ENCODE data around the gene TMEM222.

Gene TMEM222

GRCh38 chr1:27360159-27361043, 38.4 kb downstream of the TMEM222 start:
- no peak for DNase-seq

- DNase-seq = no peak
Measured at GRCh38 chr1:27361044-27361402, 39.1 kb downstream of the TMEM222 start.

DNA sequence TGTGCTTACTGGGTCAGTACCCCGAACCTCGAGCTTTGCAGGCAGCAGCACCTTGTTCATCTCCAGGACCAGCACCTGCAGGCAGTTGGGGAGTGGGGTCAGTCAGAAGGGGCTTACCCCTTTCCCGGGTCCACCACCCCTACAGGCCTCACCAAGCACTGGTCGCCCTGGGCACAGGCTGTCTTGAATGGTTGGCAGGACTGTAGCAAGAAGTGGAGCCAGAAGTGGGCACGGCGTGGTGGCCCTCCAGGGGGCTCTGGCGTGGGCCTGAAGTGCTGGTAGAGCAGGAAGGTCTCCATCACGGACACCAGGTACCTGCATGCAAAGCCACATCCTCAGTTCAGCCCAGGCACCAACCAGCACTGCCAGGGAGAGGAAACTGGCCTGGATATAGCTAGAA, 39.6 kb downstream of the TMEM222 start:
- no peak for DNase-seq

GRCh38 chr1:27363766-27364695, 42.1 kb downstream of the TMEM222 start:
- DNase-seq = no peak

GRCh38 chr1:27364696-27365371, 42.9 kb downstream of the TMEM222 start:
- no peak for DNase-seq

- DNase-seq = peak; percentile 72 to 74
Measured at GRCh38 chr1:27365372-27366112, 43.6 kb downstream of the TMEM222 start.

- DNase-seq = peak; percentile 36 to 46
Measured at GRCh38 chr1:27366113-27366410, 44.1 kb downstream of the TMEM222 start.

DNA sequence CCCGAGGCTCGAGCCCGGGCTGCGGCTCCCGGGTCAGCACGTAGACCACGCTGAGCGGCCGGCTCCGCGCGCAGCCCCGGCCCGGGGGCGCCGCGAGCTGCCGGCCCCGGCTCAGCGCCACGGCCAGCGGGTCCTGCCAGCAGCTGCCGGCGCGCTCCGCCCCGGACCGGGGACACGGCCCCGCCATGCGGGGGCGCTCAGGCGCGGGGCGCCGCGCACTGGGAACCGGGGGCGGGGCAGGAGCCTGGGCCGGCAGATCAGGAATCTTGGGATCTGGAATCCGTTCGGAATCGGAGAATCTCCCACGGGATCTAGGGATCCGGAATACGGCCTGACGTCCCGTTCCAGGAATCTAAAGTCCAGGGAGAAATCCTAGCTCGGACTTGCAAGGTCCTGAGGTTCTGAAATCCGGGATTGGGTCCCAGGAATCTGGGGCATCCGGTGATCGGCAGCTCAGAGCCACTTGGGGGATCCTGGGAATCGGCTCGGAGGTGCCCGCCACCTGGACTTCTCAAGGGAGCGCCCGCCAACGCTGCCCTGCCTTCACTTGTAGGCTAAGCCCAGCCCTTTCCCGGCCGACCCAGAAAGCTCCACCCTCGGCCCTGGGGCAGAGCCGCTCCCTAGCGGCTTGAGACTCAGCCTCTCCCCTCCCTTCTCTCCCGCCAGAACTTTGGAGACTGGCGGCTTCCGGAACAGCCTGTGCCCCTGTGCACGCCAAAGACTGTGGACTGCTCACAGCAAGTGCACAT, 44.6 kb downstream of the TMEM222 start, which contains the start of gene MAP3K6:
Gene MAP3K6 (minus strand): TSS at position 551 of the 749 bp plus-strand sequence. CDS start 364 bp downstream, at position 187.
- DNase-seq = peak; percentile 47 to 50

DNA sequence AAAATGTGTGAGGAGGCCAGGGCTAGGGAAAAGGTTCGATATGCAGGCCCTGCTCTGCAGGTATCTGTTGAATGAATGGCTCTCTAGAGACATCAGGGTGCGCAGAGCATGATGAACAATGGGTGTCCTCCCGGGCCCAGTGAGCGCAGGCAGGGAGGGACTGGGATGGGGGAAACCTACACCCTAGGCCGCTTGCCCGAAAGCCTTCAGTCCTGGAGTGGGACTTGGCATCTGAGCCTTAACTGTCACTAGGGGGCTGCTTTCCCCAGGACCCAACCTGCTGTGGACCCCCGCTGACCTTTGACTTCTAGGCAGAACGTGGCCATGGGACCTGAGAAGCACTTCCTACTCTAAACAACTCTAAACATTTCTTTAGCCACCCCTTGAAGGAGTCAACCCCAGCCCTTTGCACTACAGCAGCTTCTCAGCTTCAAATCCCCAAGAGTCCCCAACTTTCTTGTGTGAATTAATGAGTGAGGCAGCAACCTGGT, 45.2 kb downstream of the TMEM222 start:
- no peak for DNase-seq

- DNase-seq = no peak
Measured at GRCh38 chr1:27368869-27369582, 47.1 kb downstream of the TMEM222 start.

GRCh38 chr1:27372022-27372807, 50.3 kb downstream of the TMEM222 start:
- DNase-seq = no peak

DNA sequence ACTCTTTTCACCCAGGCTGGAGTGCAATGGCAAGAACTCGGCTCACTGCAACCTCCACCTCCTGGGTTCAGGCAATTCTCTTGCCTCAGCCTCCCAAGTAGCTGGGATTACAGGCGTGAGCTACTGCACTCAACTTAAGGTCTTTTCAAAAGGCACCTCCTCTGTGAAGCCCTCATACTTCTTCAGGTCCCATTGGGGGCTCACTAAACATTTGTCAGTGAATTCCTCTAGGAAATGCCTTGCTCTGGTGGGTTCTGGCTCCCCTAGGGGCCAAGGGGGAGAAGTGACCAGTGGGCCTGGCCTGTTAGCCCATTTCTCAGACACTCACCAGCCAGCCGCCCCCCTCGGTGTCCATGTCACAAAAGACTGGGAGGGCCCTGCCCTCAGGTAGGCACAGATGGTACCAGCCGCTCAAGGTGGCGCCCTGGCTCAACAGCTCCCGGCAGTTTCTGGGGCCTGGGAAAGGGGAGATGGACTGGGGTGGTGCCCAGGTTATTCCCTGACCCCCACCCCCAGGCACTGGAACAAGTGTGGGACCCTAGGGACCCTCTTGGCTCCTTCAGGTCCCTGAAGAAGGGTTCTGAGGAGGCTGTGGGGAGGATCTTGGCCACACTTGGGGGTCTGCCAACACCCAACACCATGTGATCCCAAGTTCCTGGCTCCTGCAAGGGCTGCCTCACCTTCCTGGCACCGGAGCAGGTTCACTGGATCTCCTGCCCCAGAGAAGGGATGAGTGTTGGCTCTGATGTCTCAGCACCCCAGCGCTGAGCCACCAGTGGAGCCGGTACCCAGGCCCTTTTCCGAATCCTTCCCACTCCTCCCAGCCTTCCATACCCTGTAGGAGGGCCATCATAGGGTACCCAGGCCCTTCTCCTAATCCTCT, 51.1 kb downstream of the TMEM222 start:
- DNase-seq = no peak

DNA sequence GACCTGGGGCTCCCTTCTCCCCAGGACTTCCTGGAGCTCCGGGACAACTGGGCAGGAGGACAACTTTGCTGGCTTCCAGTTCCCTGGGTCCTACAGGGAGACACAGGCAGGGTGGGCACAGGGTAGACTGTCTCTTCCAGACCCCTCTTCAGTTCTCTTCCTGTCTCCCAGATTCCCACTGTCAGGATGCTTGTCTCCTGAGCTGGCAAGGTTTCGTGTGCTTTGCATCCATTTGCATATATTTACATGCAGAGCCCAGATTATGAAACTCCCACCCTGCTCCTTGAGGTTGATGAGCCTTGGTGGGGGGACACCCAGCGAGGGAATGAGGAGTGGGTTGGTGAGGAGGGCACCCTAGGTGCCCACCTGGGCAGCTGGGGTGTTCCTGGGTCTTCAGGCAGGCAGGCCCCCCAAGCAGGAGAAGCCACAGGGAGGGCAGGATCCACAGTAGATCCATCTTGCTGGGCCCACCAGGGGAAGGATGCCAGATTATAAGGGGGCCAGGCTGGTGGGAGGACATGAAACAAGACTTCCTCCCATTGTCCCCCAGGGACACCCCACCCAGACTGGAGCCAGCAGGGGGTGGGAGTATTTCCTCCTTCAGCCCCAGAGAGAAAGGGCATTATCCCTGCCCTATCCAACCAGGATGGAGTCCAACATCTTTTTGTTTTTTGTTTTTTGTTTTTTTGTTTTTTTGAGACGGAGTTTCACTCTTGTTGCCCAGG, 52.6 kb downstream of the TMEM222 start, which contains the start of gene FCN3:
Gene FCN3 (minus strand): TSS at position 463 of the 725 bp plus-strand sequence. CDS start 6 bp downstream, at position 457.
- DNase-seq = no peak

- no peak for DNase-seq
Measured at GRCh38 chr1:27377760-27378495, 56.0 kb downstream of the TMEM222 start.

GRCh38 chr1:27379564-27380122, 57.7 kb downstream of the TMEM222 start:
- no peak for DNase-seq

DNA sequence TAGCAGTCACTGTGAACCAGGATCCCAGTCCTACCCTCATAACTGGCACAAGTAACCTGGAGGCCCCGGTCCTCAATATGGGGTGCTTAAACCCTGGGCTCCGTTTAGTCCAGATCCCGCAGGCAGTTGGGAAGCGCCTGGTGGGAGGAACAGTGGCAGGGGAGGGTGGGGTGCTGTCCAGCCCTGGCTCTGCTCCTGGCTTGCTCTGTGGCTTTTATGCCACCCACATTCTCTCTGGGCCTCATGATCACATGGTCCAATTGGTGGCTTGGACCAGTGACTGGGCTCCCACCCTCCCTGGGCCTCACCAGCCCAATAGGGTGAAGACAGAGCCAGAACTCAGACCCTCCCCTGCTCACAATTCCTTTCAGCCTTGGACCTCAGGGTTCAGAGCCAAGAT, 58.3 kb downstream of the TMEM222 start:
- DNase-seq = no peak
